ENCODE measurements around the gene TMEM125.

Gene TMEM125

GRCh38 chr1:43247256-43247921 is 22.4 kb upstream of the TMEM125 start:
- no peak for DNase-seq (ENCODE audit: low read depth, low spot score)

GRCh38 chr1:43250351-43250761 is 19.4 kb upstream of the TMEM125 start:
- DNase-seq (ENCODE audit: low read depth, low spot score), result no peak

GRCh38 chr1:43251024-43251423 is 18.8 kb upstream of the TMEM125 start:
- DNase-seq (ENCODE audit: low read depth, low spot score), result no peak

GRCh38 chr1:43252225-43252624 is 17.6 kb upstream of the TMEM125 start:
- DNase-seq (ENCODE audit: low read depth, low spot score), result no peak

- DNase-seq (ENCODE audit: low read depth, low spot score), result no peak
These were observed 16.6 kb upstream of the TMEM125 start for GRCh38 chr1:43253173-43253572.

- DNase-seq (ENCODE audit: low read depth, low spot score), result no peak
These were observed 15.9 kb upstream of the TMEM125 start for GRCh38 chr1:43253876-43254275.

- DNase-seq (ENCODE audit: low read depth, low spot score), result no peak
These were observed 14.2 kb upstream of the TMEM125 start for GRCh38 chr1:43255438-43256210.

- no peak for DNase-seq (ENCODE audit: low read depth, low spot score)
These were observed 12.9 kb upstream of the TMEM125 start for GRCh38 chr1:43256675-43257570.

- DNase-seq (ENCODE audit: low read depth, low spot score), result no peak
These were observed 11.4 kb upstream of the TMEM125 start for GRCh38 chr1:43258370-43258769.

- DNase-seq (ENCODE audit: low read depth, low spot score), result no peak
These were observed 4.4 kb upstream of the TMEM125 start for GRCh38 chr1:43265431-43265830.

- DNase-seq (ENCODE audit: low read depth, low spot score), result no peak
These were observed 2.9 kb upstream of the TMEM125 start for GRCh38 chr1:43266881-43267280.

GRCh38 chr1:43267291-43267805 is 2.4 kb upstream of the TMEM125 start:
- DNase-seq (ENCODE audit: low read depth, low spot score), result peak; percentile 72

- DNase-seq (ENCODE audit: low read depth, low spot score), result no peak
These were observed 1.9 kb upstream of the TMEM125 start for GRCh38 chr1:43267818-43268425.

GRCh38 chr1:43270421-43271095 is 775 bp downstream of the TMEM125 start:
- DNase-seq (ENCODE audit: low read depth, low spot score), result peak; percentile 29

- DNase-seq (ENCODE audit: low read depth, low spot score), result no peak
These were observed 1.7 kb downstream of the TMEM125 start for GRCh38 chr1:43271186-43272118.

GRCh38 chr1:43272161-43272560 is 2.4 kb downstream of the TMEM125 start:
- no peak for DNase-seq (ENCODE audit: low read depth, low spot score)

- no peak for DNase-seq (ENCODE audit: low read depth, low spot score)
These were observed 3.1 kb downstream of the TMEM125 start for GRCh38 chr1:43272576-43273571.

GRCh38 chr1:43273708-43274107 is 3.9 kb downstream of the TMEM125 start:
- DNase-seq (ENCODE audit: low read depth, low spot score), result no peak

Data from astrocyte of the hippocampus (primary cell).